GM19468 (cell line): Measurements from ENCODE around the gene CATSPER1.
"Not testable (repeated sequence)": the region's sequence is repeated elsewhere in the genome, so short reads cannot be mapped to it uniquely, and the experiment has no call there.

Source experiments
- ATAC-seq: cut with Tn5 transposase; IDR thresholded peaks from one replicate; pipeline ENCODE4 v1.9.1; 2021; ENCODE audit warnings: mild to moderate bottlenecking, moderate library complexity, moderate number of reproducible peaks; ENCODE audit not compliant: unreplicated experiment; ENCODE audit errors: extremely low read depth

CATSPER1 gene

GRCh38 chr11:66022401-66023185 lies 3.7 kb downstream of the CATSPER1 start:
- no peak for ATAC-seq

GRCh38 chr11:66020618-66021357 lies 5.5 kb downstream of the CATSPER1 start:
- ATAC-seq = no peak

GRCh38 chr11:66020212-66020611 lies 6.1 kb downstream of the CATSPER1 start:
- ATAC-seq = no peak

- no peak for ATAC-seq
Observed at GRCh38 chr11:66017321-66017720, 9.0 kb downstream of the CATSPER1 start.

- ATAC-seq = no peak
Observed at GRCh38 chr11:66016793-66017177, 9.5 kb downstream of the CATSPER1 start.

- ATAC-seq = no peak
Observed at GRCh38 chr11:66015936-66016792, 10.1 kb downstream of the CATSPER1 start.

GRCh38 chr11:66015454-66015881 lies 10.8 kb downstream of the CATSPER1 start:
- no peak for ATAC-seq

- ATAC-seq = no peak
Observed at GRCh38 chr11:66014804-66015453, 11.3 kb downstream of the CATSPER1 start.

- ATAC-seq = no peak
Observed at GRCh38 chr11:66013762-66014100, 12.5 kb downstream of the CATSPER1 start.

- no peak for ATAC-seq
Observed at GRCh38 chr11:66012946-66013761, 13.1 kb downstream of the CATSPER1 start.

- ATAC-seq = no peak
Observed at GRCh38 chr11:66012371-66012945, 13.8 kb downstream of the CATSPER1 start.

GRCh38 chr11:66011785-66012303 lies 14.4 kb downstream of the CATSPER1 start, which contains the start of gene CST6:
Gene CST6, plus strand, starts transcription at chr11:66012008. Its CDS starts 37 bp downstream, at chr11:66012045.
- ATAC-seq = no peak

- ATAC-seq = no peak
Observed at GRCh38 chr11:66011239-66011784, 15.0 kb downstream of the CATSPER1 start.

GRCh38 chr11:66010036-66010435 lies 16.2 kb downstream of the CATSPER1 start:
- ATAC-seq = not testable (repeated sequence)

GRCh38 chr11:66008468-66009101 lies 17.7 kb downstream of the CATSPER1 start:
- ATAC-seq = no peak

GRCh38 chr11:66008095-66008467 lies 18.2 kb downstream of the CATSPER1 start:
- ATAC-seq = no peak

- no peak for ATAC-seq
Observed at GRCh38 chr11:66007201-66007634, 19.1 kb downstream of the CATSPER1 start.

GRCh38 chr11:66006891-66007176 lies 19.4 kb downstream of the CATSPER1 start:
- ATAC-seq = no peak
